Activated T-helper 1 cell treated with anti-CD3 and anti-CD28 coated beads, Interleukin-2, amount 50 U/mL, for 16 hours (primary cell): ENCODE results near the gene SH3D21.

Experiments used
- DNase-seq, 2 donors: peaks; one replicate each; pipeline ENCODE4 v3.0.0-alpha.2; 2020; ENCODE audit warnings: low read depth in 1 of 2, low spot score in 1 of 2

Gene SH3D21

DNA sequence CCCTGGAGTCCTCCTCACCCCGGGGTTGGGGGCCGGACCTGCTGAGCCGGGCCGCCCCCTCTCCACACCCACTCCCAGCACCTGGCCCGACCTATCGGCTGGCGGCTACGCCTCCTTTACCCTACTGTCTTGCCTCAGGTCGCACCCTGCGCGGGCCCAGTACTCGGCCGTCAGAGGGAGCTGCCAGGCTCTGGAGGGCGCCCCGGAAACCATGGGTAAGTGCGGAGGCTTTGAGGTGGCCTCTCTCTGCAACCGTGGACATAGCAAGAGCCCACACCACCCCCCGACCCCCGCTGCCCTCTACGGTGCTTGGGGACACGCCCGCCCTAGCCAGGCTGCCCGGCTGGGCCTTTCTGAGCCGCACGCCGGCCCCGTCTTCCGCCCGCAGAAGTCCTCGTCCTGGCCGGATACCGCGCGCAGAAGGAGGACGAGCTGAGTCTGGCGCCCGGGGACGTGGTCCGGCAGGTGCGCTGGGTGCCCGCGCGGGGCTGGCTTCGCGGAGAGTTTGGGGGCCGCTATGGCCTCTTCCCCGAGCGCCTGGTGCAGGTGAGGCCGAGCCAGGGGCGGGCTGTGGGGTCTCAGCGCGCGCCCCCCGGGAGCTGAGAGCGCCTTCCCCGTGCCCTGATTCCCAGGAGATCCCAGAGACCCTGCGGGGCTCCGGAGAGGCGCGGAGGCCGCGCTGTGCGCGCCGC is at the start of gene SH3D21:
SH3D21 (plus strand) TSS at position 159 of the 692 bp plus-strand sequence; CDS start at position 212, 53 bp downstream.
- no peak for DNase-seq

DNA sequence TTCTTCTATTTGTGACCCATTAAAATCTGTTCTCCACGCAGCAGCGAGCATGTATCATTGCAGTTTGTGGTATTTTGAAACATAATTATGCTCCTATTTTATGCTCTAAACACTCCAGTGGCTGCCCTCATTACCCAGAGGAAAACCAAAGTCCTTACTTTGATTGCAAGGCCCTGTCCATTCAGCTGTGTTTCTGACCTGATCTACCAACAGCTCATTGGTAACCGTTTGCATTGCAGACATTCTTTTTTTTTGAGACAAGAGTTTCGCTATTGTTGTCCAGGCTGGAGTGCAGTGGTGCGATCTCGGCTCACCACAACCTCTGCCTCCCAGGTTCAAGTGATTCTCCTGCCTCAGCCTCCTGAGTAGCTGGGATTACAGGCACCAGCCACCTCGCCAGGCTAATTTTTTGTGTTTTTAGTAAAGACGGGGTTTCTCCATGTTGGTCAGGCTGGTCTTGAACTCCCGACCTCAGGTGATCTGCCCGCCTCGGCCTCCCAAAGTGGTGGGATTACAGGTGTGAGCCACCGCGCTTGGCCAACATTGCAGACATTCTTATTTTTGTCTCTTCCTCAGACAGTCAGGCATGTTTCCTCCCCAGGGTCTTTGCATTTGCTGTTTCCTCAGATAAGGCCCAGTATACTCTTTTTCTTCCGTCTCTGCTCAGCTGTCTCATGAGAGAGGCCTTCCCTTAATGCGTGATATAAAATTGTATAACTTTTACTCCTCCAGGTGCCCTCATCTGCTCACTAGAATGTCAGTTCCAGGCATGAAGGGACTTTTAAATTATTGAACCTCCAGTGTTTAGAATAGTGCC is 49.4 kb upstream of the SH3D21 start:
- no peak for DNase-seq

DNA sequence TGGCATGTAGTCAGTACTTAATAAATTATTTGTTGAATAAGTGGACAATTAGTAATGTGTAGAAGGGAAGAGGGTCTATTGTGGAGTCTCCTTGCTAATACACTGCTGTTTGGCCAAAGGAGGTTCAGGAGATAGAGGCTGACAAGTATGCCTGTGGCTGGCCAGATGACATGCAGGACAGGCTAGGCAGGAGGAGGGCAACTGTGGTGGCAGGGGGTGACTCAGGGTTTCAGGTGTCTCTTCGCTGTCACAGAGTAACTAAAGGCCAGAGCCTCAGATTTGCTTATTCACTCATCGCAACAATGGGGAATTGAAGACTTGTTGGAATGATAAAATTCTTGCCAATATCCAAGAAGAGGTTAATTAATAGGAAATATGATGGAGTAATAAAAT is 48.8 kb upstream of the SH3D21 start:
- no peak for DNase-seq

DNA sequence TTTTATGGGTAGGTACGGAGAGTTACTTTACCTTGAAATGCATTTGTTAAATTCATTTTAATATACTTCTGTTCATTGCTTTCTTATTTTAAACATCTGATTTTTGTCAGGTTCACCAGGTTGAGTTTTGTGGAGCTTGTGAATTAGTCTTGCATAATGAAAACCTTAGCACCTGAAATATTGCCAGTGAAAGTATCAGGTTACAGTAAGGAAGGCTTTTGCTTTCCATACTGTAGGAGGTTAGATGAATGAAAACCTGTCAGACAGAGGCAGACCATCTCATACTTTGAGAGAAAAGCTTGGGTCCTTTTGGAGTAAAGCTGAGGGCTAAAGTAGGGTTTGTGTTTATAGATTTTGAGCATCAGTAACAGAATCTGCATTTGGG is 47.2 kb upstream of the SH3D21 start:
- no peak for DNase-seq

DNA sequence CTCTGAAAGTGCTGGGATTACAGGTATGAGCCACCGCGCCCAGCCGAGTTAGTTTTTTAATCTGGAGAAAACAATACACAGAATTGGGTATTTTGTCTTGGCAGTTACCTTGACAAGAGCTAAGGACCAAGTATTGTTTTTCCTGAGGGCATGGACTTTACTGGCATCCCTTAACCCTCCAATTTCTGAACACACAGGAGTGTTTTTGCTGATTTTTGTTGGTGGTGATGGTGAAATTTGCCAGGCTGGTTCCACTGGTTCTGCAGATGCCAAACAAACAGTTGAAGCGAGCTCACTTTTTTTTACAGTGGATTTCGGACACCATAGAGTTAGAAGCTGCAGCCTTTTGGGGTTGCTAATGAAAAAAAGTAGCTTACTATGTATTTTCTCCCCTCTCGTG is 37.2 kb upstream of the SH3D21 start:
- no peak for DNase-seq

DNA sequence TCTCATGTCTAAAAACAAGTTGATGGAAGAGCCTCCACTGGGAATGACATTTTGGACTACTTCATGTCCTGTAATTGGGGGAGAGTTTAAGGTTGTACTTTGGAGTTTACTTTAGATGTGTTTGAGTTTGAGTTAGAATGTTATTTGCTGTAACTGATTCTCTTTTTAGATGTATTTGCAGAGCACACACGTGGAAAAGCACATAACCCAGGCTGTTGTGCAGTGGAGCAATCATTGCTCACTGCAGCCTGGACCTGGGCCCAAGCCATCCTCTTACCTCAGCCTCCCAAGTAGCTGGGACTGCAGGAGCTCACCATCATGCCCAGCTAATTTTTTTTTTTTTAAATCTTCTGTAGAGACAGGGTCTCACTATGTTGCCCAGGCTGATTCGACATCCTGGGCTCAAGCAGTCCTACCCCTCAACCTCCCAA is 36.7 kb upstream of the SH3D21 start:
- no peak for DNase-seq

DNA sequence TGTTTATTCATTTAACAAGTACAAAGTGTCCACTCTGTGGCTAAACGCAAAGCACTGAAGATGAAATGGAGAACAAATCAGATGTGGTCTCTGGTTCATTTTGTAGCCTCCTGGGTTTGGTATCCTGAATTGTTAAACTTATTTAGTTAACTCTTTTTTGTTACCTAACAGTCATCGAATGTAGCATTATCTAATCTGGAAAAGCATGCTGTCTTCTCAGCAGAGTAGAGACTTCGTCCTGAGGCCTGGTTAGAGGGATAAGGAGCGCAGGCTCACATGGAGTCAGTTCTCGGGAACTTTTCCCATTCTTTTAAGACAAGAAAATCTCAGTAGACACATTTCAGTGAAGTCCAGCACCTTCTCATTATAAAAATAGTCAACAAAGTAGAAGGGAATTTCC is 33.1 kb upstream of the SH3D21 start:
- DNase-seq = no peak

DNA sequence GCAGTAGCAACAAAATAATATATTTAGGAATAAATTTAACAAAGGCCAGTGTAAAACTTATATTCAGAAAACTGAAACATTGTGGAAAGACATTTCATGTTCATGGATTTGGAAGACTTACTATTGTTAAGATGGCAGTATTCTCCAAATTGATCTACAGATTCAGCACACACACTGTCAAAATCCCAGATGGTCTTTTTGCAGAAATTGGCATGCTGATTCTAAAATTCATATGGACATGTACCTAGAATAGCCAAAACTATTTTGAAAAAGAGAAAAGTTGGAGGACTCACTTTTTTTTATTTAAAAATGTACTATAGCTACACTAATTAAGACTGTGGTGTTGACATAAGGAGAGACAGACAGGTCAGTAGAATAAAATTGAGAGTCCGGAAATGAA is 32.0 kb upstream of the SH3D21 start:
- DNase-seq = no peak

DNA sequence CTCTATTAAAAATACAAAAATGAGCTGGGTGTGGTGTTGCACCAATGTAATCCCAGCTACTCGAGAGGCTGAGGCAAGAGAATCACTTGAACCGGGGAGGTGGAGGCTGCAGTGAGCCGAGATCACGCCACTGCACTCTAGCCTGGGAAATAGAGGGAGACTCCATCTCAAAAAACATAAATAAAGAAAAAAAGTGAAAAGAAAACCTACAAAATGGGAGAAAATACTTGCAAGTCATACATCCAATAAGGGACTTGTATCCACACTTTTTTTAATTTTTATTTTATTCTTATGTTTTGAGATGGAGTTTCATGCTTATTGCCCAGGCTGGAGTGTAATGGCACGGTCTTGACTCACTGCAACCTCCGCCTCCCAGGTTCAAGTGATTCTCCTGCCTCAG is 29.5 kb upstream of the SH3D21 start:
- DNase-seq = no peak

DNA sequence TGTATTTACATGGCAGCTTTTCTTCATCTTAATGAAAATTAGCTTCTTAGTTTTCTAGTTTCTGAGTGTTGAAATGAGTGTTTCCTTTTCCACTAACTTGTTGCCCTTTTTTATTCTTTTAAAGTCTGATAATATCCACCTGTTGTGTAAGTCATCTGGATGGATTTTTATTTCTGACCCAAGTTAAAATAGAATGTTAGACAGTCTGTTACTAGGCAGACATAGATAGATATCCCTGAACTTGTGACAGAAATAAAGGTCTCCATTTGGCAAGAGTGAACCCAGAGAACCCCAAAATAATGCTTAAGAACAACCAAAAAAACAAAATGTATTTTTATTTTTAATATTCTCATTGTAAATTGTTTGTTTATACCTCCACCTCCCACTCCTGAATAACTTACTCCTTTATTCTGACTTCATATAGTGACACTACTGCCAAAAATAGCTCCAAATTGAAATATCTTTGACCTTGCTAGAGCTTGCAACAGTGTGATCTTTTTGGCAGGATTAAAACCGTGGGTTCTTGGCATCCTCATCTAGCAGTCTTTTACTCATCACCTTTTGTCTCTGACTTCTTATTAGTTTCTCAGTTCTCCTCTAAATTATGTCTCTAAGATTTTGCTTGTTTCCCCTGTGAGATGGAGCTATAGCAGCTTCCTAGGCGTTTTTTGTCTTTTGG is 26.9 kb upstream of the SH3D21 start:
- DNase-seq = no peak

DNA sequence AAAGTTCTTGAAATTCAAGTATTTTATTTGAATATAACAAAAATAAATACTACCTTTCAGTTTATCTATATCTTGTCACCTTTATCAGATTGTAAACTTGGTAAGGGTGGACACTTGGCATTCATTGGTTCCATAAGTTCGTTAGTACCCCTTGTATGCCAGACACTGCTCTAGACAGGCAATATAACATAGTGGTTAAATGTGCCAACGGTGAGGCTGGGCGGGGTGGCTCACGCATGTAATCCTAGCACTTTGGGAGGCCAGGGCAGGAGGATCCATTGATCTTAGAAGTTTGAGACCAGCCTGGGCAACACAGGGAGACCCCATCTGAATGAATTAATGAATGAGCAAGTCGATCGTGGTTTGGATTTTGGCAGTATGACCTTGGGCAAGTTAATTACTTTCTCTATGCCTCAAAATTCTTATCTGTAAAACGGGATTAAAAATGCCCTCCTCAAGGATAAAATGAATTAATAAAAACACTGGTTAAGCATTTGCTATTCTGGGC is 26.3 kb upstream of the SH3D21 start:
- DNase-seq = no peak

DNA sequence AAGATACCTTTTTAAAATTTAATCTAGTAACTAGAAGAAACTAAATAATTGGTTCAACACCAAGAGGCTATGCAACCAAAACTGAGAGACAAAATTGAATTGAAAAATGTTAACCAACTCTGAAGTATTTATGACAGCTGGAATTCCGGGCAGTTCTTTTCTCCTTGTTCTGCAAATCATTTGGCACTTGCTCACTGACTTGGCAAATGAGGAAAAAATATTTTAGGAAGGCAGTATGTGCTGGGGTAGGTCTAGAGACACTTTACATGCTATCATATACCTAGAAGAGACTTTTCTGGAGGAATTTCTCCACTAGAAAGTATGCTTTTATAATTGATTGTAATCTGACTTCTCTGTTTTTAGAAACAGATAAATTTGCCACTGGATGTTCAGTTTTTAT is 22.1 kb upstream of the SH3D21 start:
- no peak for DNase-seq

DNA sequence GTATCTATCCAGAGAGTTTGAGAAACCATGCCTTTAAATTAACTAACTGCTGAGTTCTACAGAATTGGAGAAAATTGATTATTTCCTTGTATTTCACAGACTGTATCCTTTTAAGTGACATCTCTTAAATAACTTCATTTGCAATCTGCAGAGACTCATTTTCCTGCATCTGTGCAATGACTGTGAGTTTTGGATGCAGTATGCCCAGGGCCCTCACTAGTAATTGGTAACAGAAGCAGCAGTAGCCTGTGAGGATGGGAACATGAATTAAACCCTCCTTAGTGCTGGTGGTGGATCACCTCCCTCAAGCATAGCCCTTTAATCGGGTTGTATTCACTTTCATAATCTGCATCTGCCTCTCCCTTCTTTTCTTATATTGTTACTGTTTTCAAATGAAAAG is 21.7 kb upstream of the SH3D21 start:
- no peak for DNase-seq

DNA sequence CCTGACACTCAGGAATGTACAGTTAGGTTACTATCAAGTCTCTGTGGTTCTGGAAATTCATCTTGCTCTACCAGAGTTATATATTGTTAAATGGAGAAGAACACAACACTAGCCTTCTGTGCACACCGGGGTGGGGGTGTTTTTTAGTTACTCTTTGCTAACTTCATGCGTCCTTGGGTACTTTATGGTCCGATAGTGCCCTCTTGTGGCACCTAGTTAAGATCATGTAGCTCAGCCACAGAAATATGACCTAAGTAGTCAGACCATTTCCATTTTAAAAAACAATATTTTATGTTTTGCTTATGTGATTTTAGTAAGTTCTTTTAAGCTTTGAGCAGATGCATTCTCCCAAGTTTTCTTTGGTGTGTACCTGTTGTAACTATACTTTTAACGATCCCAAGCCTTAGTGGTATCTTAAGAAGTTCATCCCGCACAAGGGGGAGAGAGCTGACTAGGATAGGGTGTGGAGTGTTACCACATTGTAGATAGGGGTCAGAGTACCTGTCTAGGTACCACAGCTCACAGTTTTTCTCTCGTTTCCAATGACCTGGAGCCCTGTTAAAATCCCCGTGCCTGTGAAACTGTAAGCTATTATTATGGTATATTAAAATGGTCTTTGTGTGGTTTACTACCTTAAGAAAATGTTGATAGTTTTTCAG is 20.6 kb upstream of the SH3D21 start:
- DNase-seq = no peak

DNA sequence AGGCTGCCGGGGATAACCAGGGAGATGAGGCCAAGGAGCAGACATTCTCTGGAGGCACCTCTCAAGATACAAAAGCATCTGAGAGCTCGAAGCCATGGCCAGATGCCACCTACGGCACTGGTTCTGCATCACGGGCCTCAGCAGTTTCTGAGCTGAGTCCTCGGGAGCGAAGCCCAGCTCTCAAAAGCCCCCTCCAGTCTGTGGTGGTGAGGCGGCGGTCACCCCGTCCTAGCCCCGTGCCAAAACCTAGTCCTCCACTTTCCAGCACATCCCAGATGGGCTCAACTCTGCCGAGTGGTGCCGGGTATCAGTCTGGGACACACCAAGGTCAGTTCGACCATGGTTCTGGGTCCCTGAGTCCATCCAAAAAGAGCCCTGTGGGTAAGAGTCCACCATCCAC is 19.4 kb upstream of the SH3D21 start:
- no peak for DNase-seq

DNA sequence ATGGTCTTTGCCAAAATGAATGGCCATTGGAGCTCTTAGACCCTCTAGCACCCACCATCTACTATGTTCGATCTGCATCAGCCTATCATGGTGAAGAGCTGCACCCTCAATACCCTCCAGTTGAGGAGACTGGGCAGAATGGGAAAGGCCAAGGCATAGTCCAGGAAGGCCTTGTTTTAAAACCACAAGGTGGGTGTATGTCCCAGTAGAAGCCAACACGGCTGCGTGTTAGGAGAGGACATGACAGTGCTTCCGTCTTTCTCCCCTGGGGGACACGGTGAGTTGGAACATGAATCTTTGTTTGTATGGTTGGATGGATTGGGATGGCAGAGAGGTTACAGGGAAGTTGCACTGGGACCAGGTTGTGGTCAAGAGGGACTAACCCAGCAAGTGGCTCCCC is 18.6 kb upstream of the SH3D21 start:
- DNase-seq = no peak

DNA sequence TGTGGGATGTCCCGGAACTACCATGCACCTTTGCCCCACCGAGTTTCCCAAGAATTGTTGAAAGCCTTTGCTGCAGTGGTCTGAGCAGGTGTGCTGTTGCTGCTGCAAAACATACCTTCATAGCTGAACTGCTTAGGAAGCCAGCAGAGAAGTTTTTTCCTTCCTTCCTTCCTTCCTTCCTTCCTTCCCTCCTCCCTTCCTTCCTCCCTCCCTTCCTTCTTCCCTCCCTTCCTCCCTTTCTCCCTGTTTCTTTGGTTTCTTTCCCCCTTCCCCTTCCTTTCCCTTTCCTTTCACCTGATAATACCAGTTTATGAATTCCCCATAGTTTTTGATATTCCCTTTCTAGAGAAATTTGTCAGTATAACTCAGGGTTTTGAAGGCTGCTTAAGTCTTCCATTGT is 10.8 kb upstream of the SH3D21 start:
- DNase-seq = no peak

DNA sequence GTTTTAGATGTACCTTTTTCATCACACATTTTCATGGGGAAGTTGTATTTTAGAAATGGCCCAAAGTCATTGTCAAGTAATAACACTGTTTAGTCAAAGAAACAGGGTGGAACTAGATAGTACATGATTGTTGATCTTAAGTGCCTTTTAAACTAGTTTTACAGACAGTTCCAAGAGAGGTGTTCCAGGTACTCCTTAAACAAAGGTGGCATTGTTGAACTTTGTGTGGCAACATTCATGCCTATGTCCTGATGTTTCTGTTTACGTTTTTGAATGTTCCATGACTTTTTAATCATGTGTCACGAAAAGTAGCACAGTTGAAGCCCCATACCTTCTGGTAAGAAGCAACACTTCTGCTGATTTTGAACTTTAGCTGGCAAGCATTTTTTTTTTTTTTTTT is 9.1 kb upstream of the SH3D21 start:
- DNase-seq = no peak

DNA sequence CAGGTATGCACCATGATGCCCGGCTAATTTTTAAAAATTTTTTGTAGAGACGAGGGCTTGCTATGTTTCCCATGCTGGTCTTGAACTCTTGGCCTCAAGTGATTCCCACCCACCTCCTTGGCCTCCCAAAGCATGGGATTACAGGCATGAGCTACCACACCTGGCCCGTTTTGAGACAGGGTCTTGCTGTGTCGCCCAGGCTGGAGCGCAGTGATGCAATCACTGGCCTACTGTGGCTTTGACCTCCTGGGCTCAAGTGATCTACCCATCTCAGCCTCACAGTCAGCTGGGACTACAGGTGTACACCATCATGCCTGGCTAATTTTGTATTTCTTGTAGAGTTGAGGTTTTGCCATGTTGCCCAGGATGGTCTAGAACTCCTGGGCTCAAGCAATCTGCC is 7.5 kb upstream of the SH3D21 start:
- DNase-seq = no peak

DNA sequence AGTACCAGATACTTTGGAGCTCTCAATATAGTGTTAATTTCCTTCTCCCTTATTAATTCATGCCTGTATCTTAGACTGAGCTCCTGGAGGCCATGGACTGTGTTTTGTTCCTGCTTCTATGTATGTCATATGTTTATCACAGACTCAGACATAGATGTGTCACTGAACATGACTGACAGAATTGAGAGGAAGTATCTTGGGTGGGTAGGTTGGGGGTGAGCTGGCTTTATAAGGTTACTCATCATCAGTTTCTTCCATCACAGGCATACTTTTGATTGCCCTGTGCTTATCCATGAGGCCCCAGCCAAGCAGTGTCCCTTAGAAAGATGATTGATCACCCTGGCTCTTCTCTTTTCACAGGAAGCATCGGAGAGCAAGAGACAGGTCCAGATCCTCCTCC is 5.6 kb upstream of the SH3D21 start:
- DNase-seq = no peak

DNA sequence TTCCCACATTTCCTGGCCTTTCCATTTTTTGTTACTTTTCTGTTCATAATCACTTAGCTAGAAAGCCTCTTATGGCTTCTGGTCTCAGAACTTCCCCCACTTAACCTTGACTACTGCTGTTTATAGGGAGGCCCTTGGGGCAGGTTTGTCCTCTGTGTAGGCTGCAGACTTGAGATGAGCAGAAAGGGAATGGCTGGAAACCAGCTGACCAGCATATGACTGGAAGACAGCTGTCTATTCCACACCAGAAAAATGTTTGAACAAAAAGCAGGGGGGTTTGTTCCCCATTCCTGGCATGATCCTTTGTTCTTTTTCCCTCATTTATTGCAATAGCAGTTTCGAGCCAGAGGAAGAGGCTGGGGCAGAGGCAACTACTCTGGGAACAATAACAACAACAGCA is 4.9 kb upstream of the SH3D21 start:
- DNase-seq = no peak

DNA sequence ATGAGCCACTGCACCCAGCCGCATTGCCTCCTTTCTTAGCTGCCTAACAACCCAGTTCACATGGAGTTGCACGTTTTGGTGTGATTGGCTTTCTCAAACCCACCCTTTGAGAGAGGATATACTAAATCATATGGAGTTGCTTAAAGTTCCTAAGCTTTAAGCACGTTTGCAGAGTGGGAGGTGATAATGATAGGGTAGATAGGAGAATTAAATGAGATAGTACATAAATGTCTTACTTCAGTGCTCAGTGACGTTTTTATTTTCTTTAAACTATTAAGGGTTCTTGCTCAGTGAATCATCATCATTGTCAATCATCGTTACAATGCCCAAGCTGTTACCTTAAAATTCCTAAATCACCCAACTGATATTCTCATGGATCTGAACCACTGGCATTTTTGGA is 2.9 kb upstream of the SH3D21 start:
- no peak for DNase-seq
